Inferior parietal cortex (tissue), 1 donor: ENCODE measurements around the gene NCKAP5L.

Experiments used
- DNase-seq: peaks from one replicate; pipeline ENCODE4 v3.0.0-alpha.2; 2016; ENCODE audit errors: extremely low spot score

Gene NCKAP5L

DNA sequence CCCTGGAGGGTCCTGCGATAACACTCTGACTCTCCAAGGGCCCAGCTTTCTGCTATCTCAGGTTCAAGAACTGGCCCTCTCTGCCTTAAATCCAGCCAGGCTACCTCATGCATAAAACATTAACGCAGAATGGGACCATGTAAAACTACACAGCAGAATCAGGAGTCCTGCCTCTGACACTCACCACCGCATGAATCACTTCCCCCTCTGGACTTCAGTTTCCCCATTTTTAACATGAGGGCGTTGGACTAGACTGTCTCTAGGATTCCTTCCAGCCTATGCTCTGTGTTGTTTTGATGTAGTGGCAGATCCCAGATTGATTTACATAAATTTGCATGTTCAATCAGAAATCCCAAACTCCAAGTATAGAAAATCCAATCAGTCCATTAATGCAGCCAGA is 3.3 kb downstream of the NCKAP5L start:
- DNase-seq, result peak; percentile 14

DNA sequence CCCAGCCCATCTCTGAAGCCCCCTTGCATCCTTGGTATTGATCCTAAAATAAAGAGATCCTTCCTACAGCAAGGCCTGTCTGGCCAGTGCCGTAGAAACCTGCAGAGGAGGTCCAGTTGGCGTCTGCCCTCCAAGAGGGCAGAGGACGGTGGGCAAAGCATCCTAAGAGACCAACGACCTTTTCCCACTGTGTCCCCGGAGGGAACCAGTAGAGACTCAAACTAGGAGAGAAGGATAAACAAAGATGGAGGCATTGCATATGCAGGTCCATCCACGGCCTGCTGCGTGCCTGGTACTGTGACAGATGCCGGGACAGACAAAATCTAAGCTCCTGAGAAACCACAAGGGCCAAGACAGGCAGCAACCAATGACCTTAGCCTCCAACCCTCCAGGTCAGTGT is 3.8 kb downstream of the NCKAP5L start:
- no peak for DNase-seq

DNA sequence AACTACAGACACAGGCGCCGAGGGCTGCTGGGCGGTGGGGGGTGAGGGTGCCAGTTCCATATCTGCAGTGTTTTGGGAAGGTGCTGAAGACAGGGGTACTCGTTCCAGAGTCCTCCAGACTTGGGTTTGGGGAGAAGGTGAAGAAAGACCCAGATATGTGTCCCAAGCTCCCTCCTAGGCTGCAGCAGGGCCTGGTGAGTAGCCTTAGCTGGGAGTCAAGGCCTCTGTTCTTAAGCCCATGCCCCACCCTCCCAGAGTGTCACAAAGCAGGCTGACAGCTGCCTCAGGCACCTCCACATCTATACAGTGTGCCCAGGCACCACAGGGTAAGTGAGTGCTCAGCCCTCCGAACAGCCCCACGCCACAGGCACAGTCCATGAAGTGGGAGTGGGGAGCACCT is 4.3 kb downstream of the NCKAP5L start:
- no peak for DNase-seq

DNA sequence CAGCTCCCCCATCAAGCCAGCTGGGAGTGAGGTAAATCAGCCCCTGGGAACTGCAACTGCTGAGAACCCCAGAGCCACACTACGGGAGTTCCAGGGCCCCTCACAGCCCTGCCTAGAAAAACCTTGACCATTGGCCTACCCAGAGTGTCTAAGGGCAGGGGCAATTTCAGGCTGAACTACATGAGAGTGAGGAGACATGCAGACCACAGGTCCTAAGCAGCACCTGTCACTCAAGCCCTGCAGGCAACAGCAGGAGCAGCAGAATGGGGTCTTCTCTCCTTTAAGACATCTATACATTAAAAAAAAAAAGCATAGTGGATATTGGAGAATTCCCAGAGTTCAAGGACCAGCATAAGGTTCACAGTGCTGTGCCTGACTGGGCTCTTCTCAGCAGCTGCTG is 4.9 kb downstream of the NCKAP5L start:
- no peak for DNase-seq

DNA sequence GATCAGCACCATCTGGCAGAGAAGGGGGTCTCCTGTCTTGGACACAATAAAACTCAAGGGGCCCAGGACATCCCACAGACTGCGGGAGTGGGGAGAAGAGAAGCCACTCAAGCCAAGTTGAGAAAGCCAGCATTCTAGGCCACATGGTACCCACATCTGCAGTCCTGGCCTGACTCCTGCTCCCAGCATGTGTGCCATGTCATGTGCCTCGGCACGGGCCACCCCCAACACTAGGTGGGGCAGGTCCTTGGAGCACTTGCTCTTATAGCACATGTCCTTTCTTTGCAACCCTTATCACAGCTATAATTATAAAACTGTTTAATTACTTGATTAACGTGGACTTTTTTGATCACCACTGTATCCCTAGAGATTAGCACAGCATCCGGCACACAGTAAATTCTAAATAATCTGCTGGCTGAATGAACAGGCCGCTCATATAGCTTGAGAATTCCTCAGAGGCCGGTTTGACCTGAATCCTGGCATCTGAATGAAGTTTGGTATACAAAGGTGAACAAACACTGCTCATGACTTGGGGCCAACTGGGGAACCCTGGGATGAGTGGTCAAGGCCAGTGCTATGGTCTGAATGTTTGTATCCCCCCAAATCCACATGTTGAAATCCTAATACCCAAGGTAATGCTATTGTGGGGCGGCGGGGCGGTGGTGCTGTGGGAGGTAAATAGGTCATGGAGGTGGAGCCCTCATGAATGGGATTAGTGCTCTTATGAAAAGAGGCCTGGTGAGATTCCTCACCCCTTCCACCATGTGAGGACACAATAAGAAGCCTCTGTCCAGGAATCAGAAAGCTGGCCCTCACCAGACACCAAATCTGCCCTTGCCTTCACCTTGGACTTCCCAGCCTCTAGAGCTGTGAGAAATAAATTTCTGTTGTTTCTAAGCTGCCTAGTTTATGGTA is 6.6 kb downstream of the NCKAP5L start:
- DNase-seq, result no peak

DNA sequence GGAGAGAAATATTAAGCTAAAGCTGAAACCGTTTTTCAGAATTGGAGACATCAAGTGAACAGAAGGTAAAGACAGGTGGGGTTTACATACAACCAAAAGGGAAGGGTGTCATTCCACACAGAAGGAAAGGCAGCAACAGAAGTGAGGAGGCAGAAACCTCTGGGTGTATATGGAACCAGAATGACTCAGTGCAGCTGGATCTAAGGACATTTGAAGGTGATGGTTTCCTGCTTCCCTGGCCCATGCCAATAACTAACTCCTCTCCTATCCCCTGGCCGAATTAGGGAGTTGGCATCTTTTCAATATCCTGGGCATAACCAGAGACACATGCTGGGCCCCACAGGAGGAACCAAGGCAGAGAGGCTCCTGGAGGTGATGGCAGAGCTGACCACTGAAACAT is 8.4 kb downstream of the NCKAP5L start:
- DNase-seq, result no peak

DNA sequence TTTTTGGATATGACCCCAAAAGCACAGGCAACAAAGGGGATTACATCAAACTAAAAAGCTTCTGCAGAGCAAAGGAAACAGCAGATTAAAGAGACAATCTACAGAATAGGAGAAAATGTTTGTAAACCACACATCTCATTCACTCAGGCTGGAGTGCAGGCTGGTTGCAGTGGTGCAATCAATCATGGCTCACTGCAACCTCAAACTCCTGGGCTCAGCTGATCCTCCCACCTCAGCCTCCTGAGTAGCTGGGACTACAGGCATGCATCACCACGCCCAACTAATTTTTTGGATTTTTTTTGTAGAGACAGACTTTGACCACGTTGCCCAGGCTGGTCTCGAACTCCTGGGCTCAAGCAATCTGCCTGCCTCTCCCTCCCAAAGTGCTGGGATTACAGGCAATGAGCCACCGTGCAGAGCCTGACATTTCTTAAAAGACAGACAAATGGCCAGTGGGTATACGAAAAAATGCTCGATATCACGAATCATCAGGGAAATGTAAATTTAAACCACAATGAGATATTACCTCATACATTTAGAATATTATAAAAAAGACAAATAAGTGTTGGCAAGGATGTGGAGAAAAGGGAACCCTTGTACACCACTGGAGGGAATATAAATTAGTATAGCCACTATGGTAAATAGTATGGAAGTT is 9.8 kb downstream of the NCKAP5L start:
- DNase-seq, result no peak

DNA sequence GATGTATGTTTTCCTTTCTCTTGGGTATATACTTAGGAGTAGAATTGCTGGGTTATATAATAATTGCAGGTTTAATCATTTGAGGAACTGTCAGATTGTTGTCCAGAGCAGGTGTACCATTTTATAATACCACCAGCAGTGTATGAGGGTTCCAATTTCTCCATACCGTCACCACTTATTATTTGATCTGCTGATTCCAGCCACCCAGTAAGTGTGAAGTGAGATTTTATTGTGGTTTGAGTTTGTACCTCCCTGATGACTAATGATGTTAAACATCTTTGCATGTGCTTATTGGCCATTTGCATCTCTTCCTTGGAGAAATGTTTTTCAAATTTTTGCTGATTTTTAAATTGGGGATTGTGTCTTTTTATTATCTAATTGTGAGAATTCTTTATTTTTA is 15.1 kb downstream of the NCKAP5L start:
- DNase-seq, result no peak

DNA sequence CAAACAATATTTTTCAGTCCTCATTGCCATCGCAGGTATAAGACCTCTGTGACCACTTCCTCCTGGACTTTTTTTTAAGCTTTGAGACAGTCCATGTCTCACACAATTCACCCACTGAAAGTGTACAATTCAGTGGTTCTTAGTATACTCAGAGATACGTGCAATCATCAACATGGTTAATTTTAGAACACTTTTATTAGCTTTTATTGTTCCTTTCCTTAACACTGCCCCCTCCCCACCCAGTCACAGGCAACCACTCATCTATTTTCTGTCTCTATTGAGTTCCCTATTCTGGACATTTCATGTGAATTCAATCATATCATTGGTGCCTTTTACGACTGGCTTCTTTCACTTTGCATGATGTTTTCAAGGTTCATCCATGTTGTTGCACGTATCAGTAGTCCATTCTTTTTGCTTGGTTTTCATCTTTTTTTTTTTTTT is 16.2 kb downstream of the NCKAP5L start:
- no peak for DNase-seq

DNA sequence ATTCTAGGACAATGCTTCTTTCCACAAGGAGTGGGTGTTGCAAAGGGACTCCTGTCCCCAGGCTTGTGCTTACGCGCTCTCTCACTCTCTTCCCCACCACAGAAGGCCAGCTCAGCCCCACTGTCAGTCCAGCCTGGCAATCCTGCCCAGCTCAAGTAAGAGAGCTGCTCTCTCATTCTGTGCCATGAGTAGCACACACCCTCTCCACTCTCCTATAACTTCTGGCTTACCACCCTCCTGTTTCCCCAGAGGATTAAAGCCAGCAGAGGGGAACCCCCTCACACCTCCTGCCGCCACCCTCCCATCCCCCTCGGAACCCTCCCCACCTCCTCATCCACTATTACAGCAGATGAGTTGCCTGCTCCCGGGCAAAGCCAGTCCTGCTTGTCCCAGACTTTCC is 17.1 kb downstream of the NCKAP5L start:
- DNase-seq, result no peak

DNA sequence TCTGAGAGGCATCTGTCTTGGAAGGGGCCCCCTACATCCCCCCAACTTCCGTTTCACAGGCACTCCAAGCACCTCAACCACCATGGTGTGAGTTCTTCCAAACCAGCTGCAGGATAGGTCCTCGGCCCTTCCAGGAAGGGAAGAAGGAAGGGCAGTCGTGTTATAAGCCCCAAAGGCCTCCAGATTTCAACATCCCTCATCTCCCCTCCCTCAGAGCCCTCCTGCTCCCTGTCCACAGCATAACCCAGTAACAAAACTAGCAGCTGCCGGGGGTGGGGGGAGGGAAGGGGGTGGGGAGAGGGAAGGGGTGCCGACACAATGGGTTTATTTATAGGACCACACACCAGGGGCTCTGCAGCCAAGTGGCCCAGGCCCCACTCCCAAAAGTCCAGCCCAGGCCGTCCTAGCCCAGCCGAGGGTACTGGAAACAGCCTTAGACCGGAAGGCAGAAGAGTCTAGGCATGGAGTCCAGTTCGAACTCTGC is 18.3 kb downstream of the NCKAP5L start:
- DNase-seq, result no peak

DNA sequence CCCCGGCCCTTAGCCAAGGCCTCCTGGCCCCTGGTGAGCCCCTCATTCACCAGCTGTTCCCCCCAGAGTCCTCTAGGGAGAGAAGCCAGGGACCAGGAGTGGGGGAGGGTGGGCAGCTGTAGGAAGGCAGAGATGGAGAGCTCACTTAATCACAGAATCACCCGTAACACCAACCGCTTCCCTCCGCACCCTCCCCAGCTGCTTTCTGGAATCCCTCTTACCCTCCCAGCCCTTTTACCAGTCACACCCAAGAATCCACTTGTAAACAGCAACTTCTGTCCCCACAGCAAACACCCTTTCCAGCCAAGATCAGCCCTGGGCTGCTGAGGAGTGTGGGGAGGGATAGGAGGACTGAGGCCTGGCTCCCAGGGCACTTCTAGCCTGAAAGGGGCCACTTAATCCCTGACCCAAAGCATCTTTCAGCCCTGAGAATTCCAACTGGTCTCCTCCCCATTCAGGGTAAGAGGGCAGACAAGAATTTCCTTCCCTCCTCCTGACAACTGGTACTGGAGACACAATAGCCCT is 18.8 kb downstream of the NCKAP5L start:
- DNase-seq, result no peak

DNA sequence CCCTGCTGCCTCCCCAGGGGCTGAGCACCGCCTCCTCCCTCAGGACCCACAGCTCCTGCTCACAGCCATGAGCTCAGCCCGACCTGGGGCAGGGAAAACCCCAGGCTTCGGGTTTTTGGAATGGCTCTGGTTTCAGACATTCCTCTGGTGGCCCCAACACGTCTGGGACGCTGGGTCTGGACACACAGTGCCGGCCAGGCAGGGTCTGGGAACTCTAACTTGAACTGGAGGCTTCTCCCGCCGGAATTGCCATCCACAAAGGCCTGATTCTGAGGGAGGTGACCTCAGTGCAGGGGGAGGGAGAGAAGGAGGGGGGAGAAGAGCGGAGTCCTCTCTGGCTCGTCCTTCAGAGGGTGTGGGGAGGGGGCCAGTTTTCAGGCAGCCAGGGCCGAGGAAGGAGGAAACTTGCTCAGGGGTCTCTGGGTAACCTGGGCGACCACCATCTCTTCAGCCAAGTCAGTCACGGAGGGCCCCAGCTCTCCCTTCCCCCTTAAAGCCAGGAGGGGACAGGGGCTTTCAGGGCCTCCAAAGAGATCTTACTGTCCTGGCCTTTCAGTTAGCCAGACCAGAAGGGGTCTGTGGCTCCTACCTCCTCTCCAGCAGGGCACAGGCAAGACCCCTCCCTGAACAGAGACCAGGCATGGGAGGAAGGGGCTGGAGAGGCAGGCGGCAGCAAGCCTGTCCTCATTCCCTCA is 19.4 kb downstream of the NCKAP5L start:
- peak; percentile 43 for DNase-seq

DNA sequence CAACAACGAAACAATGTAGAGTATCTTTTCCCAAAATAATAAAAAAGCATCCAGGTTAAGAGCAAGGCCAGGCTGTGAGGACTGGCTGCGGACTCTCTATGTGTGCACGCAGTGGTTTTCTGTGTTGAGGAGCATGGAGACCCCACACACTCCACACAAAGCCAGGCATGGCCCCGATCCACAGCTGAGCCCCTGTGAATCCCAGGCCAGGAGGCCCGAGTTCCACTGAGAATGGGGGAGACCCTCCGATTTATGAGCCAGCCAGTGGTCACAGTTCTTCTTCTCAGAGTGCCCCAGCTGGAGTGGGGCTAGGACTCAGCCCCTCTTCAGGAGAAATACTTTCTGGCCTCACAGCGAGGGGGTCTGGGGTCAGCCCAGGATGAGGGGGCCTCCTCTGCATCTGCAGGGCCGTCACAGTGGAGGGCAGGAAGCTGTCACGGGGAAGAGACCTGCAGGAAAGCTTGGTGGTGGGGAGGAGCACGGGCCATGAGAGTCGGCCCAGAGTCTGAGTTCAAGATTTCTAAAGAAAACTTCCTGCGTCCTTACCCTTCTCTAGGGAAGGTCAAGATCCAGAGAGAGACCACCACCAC is 20.1 kb downstream of the NCKAP5L start:
- no peak for DNase-seq

DNA sequence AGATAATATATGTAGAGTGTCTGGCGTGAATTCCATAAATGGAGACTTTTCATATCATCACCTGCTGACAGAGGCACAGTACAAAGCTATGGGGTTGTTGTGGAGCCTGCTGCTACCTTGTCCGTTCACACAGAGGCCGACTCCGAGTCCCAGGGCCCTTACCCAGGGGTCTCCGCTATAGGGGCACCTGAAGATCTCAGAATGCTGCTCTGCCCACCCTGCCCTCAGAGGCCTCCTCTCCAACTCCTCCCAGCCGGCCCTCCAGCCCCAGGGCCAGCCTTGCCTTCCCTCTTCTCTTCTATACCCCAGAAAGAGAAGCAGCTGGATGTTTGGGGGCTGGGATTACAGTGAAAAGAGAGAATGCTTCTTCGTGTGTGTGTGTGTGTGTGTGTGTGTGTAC is 21.3 kb downstream of the NCKAP5L start:
- no peak for DNase-seq

DNA sequence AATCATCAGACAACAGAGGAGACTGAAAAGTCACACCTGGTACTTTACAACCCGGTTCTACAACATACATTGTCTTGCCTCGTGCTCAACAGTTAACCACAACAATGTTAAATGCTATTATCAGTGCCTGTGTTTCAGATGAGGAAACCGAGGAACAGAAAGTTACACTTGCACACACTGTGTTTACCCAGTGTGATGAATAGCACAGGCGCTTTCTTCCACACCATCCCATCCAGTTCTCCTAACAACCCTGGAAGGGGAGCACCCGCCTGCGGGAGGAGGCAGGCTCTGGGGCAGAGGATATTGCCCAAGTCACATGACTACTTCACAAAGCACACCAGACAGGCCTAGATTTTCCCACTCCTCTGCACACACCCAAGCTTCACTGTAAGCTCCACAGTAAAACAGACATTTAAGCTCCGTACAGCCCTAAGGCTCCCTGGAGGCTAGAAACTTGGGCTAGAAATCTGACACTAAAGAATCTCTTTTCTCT is 21.8 kb downstream of the NCKAP5L start:
- DNase-seq, result no peak

DNA sequence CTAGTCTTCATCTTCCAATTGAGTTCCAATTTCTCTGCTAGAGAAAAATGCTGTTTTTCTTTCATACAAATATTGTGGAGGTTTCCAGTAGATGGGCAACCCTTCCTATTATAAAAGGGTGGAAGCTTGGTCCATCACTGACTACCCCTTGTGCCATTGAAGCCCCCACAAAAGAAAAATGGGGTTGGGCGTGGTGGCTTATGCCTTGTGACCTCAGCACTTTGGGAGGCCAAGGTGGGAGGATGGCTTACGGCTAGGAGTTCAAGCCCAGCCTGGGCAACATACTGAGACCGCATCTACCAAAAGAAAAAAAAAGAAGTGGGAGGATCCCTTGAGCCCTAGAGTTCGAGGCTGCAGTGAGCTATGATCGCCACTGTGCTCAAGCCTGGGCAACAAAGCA is 22.8 kb downstream of the NCKAP5L start:
- no peak for DNase-seq

DNA sequence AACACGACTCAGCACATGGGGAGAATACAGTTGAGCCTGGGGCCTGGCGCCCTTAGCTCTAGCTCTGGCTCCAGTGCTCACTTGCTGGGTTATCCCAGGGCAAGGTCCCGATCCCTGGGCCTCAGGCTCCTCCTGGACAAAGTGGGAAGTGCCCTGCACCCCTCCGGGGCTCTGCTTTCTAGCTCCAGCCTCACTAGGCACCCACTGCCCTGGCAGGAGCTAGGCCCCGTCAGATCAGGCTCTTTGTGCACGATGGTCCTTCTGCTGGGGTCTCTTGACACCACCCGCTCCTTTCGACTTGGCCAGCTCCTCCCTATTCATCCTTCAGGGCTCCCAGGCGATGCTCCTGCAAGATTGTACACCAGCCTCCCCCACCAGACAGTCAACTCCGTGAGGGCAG is 23.4 kb downstream of the NCKAP5L start:
- DNase-seq, result no peak

DNA sequence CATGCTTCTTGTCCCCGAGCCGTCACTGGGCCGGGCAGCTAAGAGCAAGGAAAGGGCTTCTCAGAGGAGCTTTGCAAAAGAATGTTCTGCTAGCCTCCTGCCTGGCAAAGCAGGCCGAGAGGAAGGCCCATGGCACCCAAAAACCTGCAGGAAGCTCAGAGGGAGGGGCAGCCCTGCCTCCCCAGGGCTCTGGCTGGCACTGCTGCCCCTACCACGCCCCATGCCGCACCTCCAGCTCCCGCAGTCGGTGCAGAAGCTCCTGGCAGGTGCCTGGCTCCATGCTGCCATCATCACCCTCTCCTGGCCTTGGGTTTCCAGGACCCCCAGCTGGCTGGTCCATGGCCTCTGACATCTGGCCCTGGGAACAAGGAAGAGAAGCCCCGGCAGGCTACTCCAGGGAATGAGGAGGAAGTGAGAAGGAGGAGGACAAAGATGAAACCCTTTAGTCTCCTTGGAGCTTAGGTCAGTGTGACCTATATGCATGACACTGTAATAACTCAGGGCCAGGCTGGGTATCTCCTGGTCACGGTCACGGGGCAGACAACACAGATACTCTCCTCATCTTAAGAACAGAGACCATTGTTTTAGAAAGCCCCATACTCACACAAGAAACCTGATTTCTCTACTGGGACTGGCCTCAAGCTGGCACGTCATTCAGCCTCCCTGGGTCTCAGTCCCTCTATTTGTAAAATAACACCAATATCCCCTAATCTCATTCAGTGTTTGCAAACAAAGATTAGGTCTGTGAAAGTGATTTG is 24.3 kb downstream of the NCKAP5L start:
- no peak for DNase-seq

DNA sequence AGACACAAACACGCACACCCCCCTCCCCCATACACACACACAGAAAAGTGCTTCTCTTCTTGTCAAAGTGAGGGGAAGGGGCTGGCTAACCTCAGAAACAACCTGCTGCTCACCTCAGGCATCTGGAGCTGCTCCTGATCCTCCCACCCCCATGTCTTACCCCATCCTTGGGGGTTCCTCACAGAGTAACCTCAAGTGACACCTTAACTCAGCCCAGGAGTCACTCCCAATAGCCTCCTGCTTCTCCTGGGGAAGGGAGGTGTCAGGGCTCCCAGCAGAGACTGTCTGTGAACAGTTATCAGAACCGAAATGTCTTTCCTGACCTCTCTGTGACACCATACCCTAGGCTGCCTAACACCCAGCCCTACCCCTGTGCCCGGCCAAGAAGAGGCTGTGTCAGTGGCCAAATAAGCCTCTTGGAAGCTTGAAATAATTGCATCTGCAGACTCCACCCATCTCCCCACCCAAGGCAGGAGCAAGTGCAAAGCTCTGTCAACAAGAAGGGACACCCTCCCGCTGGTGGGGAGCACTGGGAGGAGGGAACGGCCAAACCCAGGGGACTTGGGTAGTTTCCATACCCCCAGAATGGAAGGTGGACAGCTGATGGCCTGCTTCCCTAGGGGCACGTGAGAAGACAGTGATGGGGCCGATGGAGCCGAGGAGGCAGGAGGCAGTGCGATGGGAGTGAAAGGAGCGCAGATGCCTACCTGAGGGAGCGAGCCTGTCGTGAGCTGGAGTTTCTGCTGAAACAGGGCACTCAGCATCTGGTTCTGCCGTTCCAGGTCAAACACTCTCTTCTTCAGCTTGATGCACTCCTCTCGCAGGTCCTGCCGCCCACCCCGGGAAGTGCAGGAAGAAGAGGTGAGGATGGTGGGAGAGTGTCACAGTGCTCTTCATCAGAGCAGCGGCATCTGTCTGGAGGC is 26.8 kb downstream of the NCKAP5L start:
- no peak for DNase-seq
